Measurements from ENCODE around the gene KNSTRN.

GRCh38 chr15:40345867-40346578 lies 36.5 kb upstream of the KNSTRN start:
- TF ChIP-seq CTCF (IDR thresholded peaks at IDR 0.05; ENCODE audit: borderline replicate concordance, extremely low read depth, low read length, poor library complexity, severe bottlenecking) (no peak), EZH2 (IDR thresholded peaks at IDR 0.05; ENCODE audit: borderline replicate concordance, low read depth, low read length, severe bottlenecking) (no peak)

Data from DND-41 (cell line).